ENCODE data around the gene SH3PXD2A.

The SH3PXD2A gene

DNA sequence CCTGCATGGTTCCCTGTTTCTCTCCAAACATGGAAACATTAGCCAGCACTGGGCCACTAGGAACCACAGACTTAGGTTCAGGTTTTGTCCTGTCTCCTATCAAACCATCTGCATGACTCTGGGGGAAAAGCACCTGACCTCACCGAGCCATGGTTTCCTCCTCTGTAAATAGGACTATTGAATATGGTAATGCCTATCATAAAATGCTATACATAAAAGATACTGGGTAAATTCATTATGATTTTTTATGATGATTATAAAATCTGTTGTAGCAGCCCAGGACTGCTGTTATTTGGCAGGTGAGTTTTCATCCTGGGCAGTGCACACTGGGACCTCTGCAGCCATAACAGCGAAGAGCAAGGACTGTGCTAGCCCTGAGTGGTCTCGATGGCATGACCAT is 131.8 kb downstream of the SH3PXD2A start:
- Histone ChIP-seq H3K4me3 (ENCODE audit: low read depth, low read length) (no peak overlapping the region), H3K27ac (no peak overlapping the region), H3K27me3 (ENCODE audit: control insufficient read depth, insufficient read depth, low read length) (no peaks in the 10 kb centered on the region), H3K9me3 (ENCODE audit: control insufficient read depth, low read length) (no peaks in the 10 kb centered on the region), H3K79me2 (no peaks in the 10 kb centered on the region), H3K4me1 (peaks cover 12% of the 10 kb centered on the region), H2AFZ (no peak overlapping the region), H3K36me3 (ENCODE audit: control insufficient read depth, insufficient read depth, low read length) (no peaks in the 10 kb centered on the region), H3K9ac (no peak overlapping the region), H3K4me2 (ENCODE audit: low read length) (no peak overlapping the region)
- no peak for TF ChIP-seq CTCF (IDR thresholded peaks at IDR 0.05)

GRCh38 chr10:103722632-103723031 is 132.7 kb downstream of the SH3PXD2A start:
- Histone ChIP-seq H3K27ac (no peak overlapping the region), H3K79me2 (no peaks in the 10 kb centered on the region), H3K4me2 (ENCODE audit: low read length) (no peak overlapping the region), H3K9me3 (ENCODE audit: control insufficient read depth, low read length) (no peaks in the 10 kb centered on the region), H3K9ac (no peak overlapping the region), H3K4me3 (ENCODE audit: low read depth, low read length) (no peak overlapping the region), H3K27me3 (ENCODE audit: control insufficient read depth, insufficient read depth, low read length) (no peaks in the 10 kb centered on the region), H3K4me1 (peaks cover 12% of the 10 kb centered on the region), H2AFZ (no peak overlapping the region), H3K36me3 (ENCODE audit: control insufficient read depth, insufficient read depth, low read length) (no peaks in the 10 kb centered on the region)
- TF ChIP-seq CTCF (IDR thresholded peaks at IDR 0.05) = no peak

DNA sequence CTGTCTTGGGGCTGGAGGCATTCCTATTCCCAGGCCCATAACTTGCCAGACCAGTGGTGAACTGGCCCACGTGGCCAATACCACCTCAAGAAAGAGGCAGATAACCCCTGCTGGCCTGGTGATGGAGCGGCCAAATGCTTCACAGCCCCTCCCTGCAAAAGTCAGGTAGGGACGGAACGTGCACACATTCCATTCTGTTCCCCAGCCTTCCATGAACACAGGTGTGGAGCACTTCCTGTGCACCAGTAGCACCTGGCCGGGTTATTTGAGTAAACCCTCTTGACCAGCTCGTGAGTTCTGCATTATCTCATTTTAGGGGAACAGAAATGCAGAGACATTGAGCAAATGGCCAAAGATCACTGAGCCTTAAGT is 134.4 kb downstream of the SH3PXD2A start:
- H3K4me3 ChIP-seq (ENCODE audit: low read depth, low read length) = no peak overlapping the region
- H3K4me1 ChIP-seq = peaks cover 12% of the 10 kb centered on the region
- peak overlapping the region; percentile 24 for H3K4me2 ChIP-seq (ENCODE audit: low read length)
- no peaks in the 10 kb centered on the region for H3K36me3 ChIP-seq (ENCODE audit: control insufficient read depth, insufficient read depth, low read length)
- no peaks in the 10 kb centered on the region for H3K79me2 ChIP-seq
- no peak for TF ChIP-seq CTCF (IDR thresholded peaks at IDR 0.05)
- H2AFZ ChIP-seq = peak overlapping the region; percentile 56
- no peak overlapping the region for H3K27ac ChIP-seq
- no peak overlapping the region for H3K9ac ChIP-seq
- no peaks in the 10 kb centered on the region for H3K9me3 ChIP-seq (ENCODE audit: control insufficient read depth, low read length)
- H3K27me3 ChIP-seq (ENCODE audit: control insufficient read depth, insufficient read depth, low read length) = no peaks in the 10 kb centered on the region

GRCh38 chr10:103720328-103720963 is 134.9 kb downstream of the SH3PXD2A start:
- no peak overlapping the region for H3K27ac ChIP-seq
- H3K4me2 ChIP-seq (ENCODE audit: low read length) = peak overlapping the region; percentile 24
- peaks cover 12% of the 10 kb centered on the region for H3K4me1 ChIP-seq
- H3K9me3 ChIP-seq (ENCODE audit: control insufficient read depth, low read length) = no peaks in the 10 kb centered on the region
- no peak for TF ChIP-seq CTCF (IDR thresholded peaks at IDR 0.05)
- no peaks in the 10 kb centered on the region for H3K36me3 ChIP-seq (ENCODE audit: control insufficient read depth, insufficient read depth, low read length)
- peak overlapping the region; percentile 56 for H2AFZ ChIP-seq
- H3K4me3 ChIP-seq (ENCODE audit: low read depth, low read length) = no peak overlapping the region
- no peaks in the 10 kb centered on the region for H3K27me3 ChIP-seq (ENCODE audit: control insufficient read depth, insufficient read depth, low read length)
- H3K9ac ChIP-seq = no peak overlapping the region
- H3K79me2 ChIP-seq = no peaks in the 10 kb centered on the region

- no peak for TF ChIP-seq CTCF (IDR thresholded peaks at IDR 0.05)
- Histone ChIP-seq H2AFZ (no peak overlapping the region), H3K79me2 (no peaks in the 10 kb centered on the region), H3K27me3 (ENCODE audit: control insufficient read depth, insufficient read depth, low read length) (no peaks in the 10 kb centered on the region), H3K9ac (no peak overlapping the region), H3K4me2 (ENCODE audit: low read length) (no peak overlapping the region), H3K4me3 (ENCODE audit: low read depth, low read length) (no peak overlapping the region), H3K4me1 (peaks cover 12% of the 10 kb centered on the region), H3K36me3 (ENCODE audit: control insufficient read depth, insufficient read depth, low read length) (no peaks in the 10 kb centered on the region), H3K27ac (no peak overlapping the region), H3K9me3 (ENCODE audit: control insufficient read depth, low read length) (no peaks in the 10 kb centered on the region)
Measured at GRCh38 chr10:103719036-103719435, 136.3 kb downstream of the SH3PXD2A start.

All from parathyroid adenoma (tissue), 2 donors.